SK-N-SH (cell line): ENCODE results near the gene TMEM131L. TPM values are rescaled to one million over a fixed set of nuclear protein-coding genes. Genes with fewer than 3 reads are reported as not detected.

Experiments used
- CTCF ChIA-PET: fragments of 300-600, 350-600 bp; formaldehyde crosslinking; extraction: SDS; loops from one replicate; lab custom pipeline; 2021; lab: Yijun Ruan, JAX
- POLR2A ChIA-PET: fragments of 350-600 bp; sonication (Branson Sonifier 250); formaldehyde crosslinking; extraction: SDS; loops from one replicate; lab custom pipeline; 2020; ENCODE audit warnings: antibody characterized with exemption, inconsistent platforms; lab: Yijun Ruan, JAX
- DNase-seq: peaks from one replicate; pipeline ENCODE4 v3.0.0; 2012
- H2AFZ ChIP-seq: fragments of 200-600 bp; sonication (generic); 2 replicates; pipeline ENCODE4 v1.8.1; 2016; ENCODE audit warnings: antibody characterized with exemption, mild to moderate bottlenecking, low read depth
- H3F3A ChIP-seq: fragments of 200-600 bp; sonication (generic); replicated peaks from 2 replicates; pipeline ENCODE3; 2016; ENCODE audit warnings: antibody characterized with exemption, mild to moderate bottlenecking; ENCODE audit not compliant: insufficient read depth
- H3K27ac ChIP-seq, 2 experiments: fragments of 200-500 bp in 1 of 2; fragments of 200-600 bp in 1 of 2; sonication (Bioruptor generic) in 1 of 2; sonication (generic), shearing (Covaris generic) in 1 of 2; 2 replicates each; pipeline versions ENCODE4 v1.5.1 to v1.6.1; 2014 to 2016; ENCODE audit warnings: low read depth in 2 of 2, inconsistent platforms in 1 of 2, low read length in 1 of 2, mild to moderate bottlenecking in 1 of 2, mixed read lengths in 1 of 2
- H3K27me3 ChIP-seq: fragments of 200-600 bp; sonication (generic), shearing (Covaris generic); 2 replicates; pipeline ENCODE4 v1.6.1; 2016; ENCODE audit warnings: mixed run types; ENCODE audit not compliant: insufficient read depth
- H3K36me3 ChIP-seq, 2 experiments: fragments of 200-500 bp in 1 of 2; fragments of 200-600 bp in 1 of 2; sonication (Bioruptor generic) in 1 of 2; sonication (generic) in 1 of 2; replicated peaks in 1 of 2; 2 replicates each; pipeline versions ENCODE3 to v1.5.1; 2014 to 2016; ENCODE audit warnings: low read length in 1 of 2, mild to moderate bottlenecking in 1 of 2; ENCODE audit not compliant: insufficient read depth in 2 of 2, control insufficient read depth in 1 of 2
- H3K4me1 ChIP-seq, 2 experiments: fragments of 200-500 bp in 1 of 2; fragments of 200-600 bp in 1 of 2; sonication (Bioruptor generic) in 1 of 2; sonication (generic), shearing (Covaris generic) in 1 of 2; 2 replicates each; pipeline versions ENCODE4 v1.5.1 to v1.6.1; 2014 to 2016; ENCODE audit warnings: low read depth in 1 of 2, low read length in 1 of 2, mixed run types in 1 of 2; ENCODE audit not compliant: insufficient read depth in 2 of 2, control insufficient read depth in 1 of 2
- H3K4me2 ChIP-seq: fragments of 200-600 bp; sonication (generic), shearing (Covaris generic); 2 replicates; pipeline ENCODE4 v1.6.1; 2017; ENCODE audit warnings: mixed run types
- H3K4me3 ChIP-seq, 2 experiments: fragments of 200-500 bp in 1 of 2; fragments of 200-600 bp in 1 of 2; sonication (Bioruptor generic) in 1 of 2; sonication (generic), shearing (Covaris generic) in 1 of 2; 2 replicates each; pipeline versions ENCODE4 v1.5.1 to v1.8.1; 2014 to 2016; ENCODE audit warnings: low read depth in 2 of 2, inconsistent platforms in 1 of 2, low read length in 1 of 2, mild to moderate bottlenecking in 1 of 2, mixed read lengths in 1 of 2, moderate library complexity in 1 of 2
- H3K79me2 ChIP-seq: fragments of 200-600 bp; sonication (generic); 2 replicates; pipeline ENCODE4 v1.8.1; 2017; ENCODE audit warnings: mild to moderate bottlenecking; ENCODE audit not compliant: insufficient read depth
- H3K9ac ChIP-seq: fragments of 200-600 bp; sonication (generic); 2 replicates; pipeline ENCODE4 v1.6.1; 2017; ENCODE audit warnings: mixed run types
- H3K9me2 ChIP-seq: fragments of 200-600 bp; sonication (generic); 2 replicates; pipeline ENCODE4 v1.6.1; 2017; ENCODE audit warnings: mixed run types
- H3K9me3 ChIP-seq: fragments of 200-600 bp; sonication (generic); 2 replicates; pipeline ENCODE4 v1.6.1; 2017; ENCODE audit warnings: mixed run types, mild to moderate bottlenecking, moderate library complexity
- H4K20me1 ChIP-seq: fragments of 200-600 bp; sonication (generic); 2 replicates; pipeline ENCODE4 v1.6.1; 2017; ENCODE audit warnings: mild to moderate bottlenecking, mixed run types; ENCODE audit not compliant: insufficient read depth
- FOXM1 ChIP-seq: IDR thresholded peaks from 2 replicates; pipeline ENCODE4 v1.4.0; 2012; ENCODE audit warnings: low read depth, mild to moderate bottlenecking
- GATA2 ChIP-seq: sonication (generic); formaldehyde crosslinking; IDR thresholded peaks from 2 replicates; pipeline ENCODE4 v1.5.0; 2020; ENCODE audit warnings: mild to moderate bottlenecking, missing genetic modification reagents
- JUND ChIP-seq: IDR thresholded peaks from 2 replicates; pipeline ENCODE4 v1.4.0; 2012
- PBX3 ChIP-seq: IDR thresholded peaks from 2 replicates; pipeline ENCODE4; 2012
- POLR2AphosphoS5 ChIP-seq: IDR thresholded peaks from 2 replicates; pipeline ENCODE4 v1.6.1; 2012; ENCODE audit warnings: low read depth, low read length
- RAD21 ChIP-seq: IDR thresholded peaks from 2 replicates; pipeline ENCODE4 v1.6.1; 2012; ENCODE audit warnings: mild to moderate bottlenecking, low read length
- RCOR1 ChIP-seq: fragments of 150-350 bp; IDR thresholded peaks from 2 replicates; pipeline ENCODE4 v1.6.1; 2017; ENCODE audit warnings: antibody characterized with exemption, low read length
- RFX5 ChIP-seq: IDR thresholded peaks from 2 replicates; pipeline ENCODE4 v1.6.1; 2012; ENCODE audit warnings: mild to moderate bottlenecking, improper control_type of control experiment, low read length
- RXRA ChIP-seq: IDR thresholded peaks from 2 replicates; pipeline ENCODE4 v1.4.0; 2012; ENCODE audit warnings: low read depth, mild to moderate bottlenecking, borderline replicate concordance
- TAF1 ChIP-seq: IDR thresholded peaks from 2 replicates; pipeline ENCODE4 v1.6.1; 2012; ENCODE audit warnings: low read depth, mild to moderate bottlenecking, low read length, moderate library complexity, borderline replicate concordance
- TEAD4 ChIP-seq: IDR thresholded peaks from 2 replicates; pipeline ENCODE4 v1.4.0; 2012; ENCODE audit warnings: mild to moderate bottlenecking, borderline replicate concordance; ENCODE audit not compliant: insufficient read depth
- USF1 ChIP-seq: IDR thresholded peaks from 2 replicates; pipeline ENCODE4 v1.4.0; 2012; ENCODE audit warnings: low read depth, borderline replicate concordance
- WGBS: methylation state at CpG from one replicate; pipeline ENCODE4 v1.1.6; 2017; ENCODE audit warnings: low lambda C conversion rate; 5-methylcytosine and 5-hydroxymethylcytosine counted together
- polyA plus RNA-seq, 3 experiments: library from polyadenylated mRNA; depleted of rRNA; stranded (reverse); fragments of >200 nt; gene quantifications; 2 replicates each; pipeline ENCODE4 v1.2.3, GENCODE V29; 2012
- TF ChIP-seq, protein P1 (sequence below): fragments of 150-350 bp; IDR thresholded peaks from 2 replicates; pipeline ENCODE4 v1.6.1; 2016; ENCODE audit warnings: mild to moderate bottlenecking, low read depth, low read length
- TF ChIP-seq, protein P2 (sequence below): fragments of 200-600 bp; sonication (generic); IDR thresholded peaks from 2 replicates; pipeline ENCODE4 v1.6.1; 2017; ENCODE audit warnings: antibody characterized with exemption, mild to moderate bottlenecking, moderate library complexity

TMEM131L gene
- polyA plus RNA-seq, 1 of the 3 experiments (the other 2 are of a cell fraction) = 6.2 TPM

DNA sequence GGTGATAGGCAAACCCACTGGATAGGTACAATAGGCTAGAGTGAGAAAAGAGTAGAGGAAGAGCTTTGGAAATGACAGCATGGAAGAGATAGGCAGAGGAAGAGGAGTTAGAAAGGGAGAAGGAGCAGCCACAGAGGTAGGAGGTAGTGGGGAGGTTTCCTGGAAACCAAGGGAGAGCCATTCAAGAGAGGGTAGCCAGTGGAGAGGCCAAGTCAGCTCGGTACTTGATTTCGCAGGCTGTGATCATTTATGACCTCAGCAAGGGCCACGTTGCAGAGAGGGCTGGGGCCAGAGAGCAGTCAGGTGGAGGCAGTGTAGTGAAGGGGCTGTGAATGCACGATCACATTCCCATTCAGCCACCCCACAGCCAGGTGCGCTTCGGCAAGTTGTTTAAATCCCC is 76.0 kb downstream of the TMEM131L start (continued):
- TF ChIP-seq, protein P1, sequence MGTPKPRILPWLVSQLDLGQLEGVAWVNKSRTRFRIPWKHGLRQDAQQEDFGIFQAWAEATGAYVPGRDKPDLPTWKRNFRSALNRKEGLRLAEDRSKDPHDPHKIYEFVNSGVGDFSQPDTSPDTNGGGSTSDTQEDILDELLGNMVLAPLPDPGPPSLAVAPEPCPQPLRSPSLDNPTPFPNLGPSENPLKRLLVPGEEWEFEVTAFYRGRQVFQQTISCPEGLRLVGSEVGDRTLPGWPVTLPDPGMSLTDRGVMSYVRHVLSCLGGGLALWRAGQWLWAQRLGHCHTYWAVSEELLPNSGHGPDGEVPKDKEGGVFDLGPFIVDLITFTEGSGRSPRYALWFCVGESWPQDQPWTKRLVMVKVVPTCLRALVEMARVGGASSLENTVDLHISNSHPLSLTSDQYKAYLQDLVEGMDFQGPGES = no peak
- TF ChIP-seq USF1 = no peak
- TF ChIP-seq TEAD4 = no peak
- TF ChIP-seq POLR2AphosphoS5 = no peak
- TF ChIP-seq, all 33 proteins: peak for 0

- no peak for DNase-seq
- POLR2A ChIA-PET = no interaction called here
- CTCF ChIA-PET = interaction anchor here (1.5 to 1.9 kb wide), 3 partner anchors 11 to 180 kb away, joined by 4 to 5 read pairs (median 5); no protein-coding TSS in a partner anchor
Measured at GRCh38 chr4:153542834-153543233, 76.7 kb downstream of the TMEM131L start.

GRCh38 chr4:153543351-153543750 is 77.2 kb downstream of the TMEM131L start:
- Histone ChIP-seq H3K79me2 (peaks cover 3% of the 10 kb centered on the region; the same call in 1 of the 2 replicates), H3K4me3 (no peak overlapping the region), H3K27me3 (no peaks in the 10 kb centered on the region), H3K9me2 (no peaks in the 10 kb centered on the region), H4K20me1 (no peaks in the 10 kb centered on the region), H3K4me1 (peaks cover 4 to 11% of the 10 kb centered on the region in 2 experiments; a peak in 2 of 4 replicates), H3K36me3 (peaks cover 0 to 3% of the 10 kb centered on the region in 2 experiments), H3K4me2 (no peak overlapping the region), H3K9ac (no peak overlapping the region), H3K27ac (no peak overlapping the region), H2AFZ (no peak overlapping the region), H3F3A (peaks cover 7% of the 10 kb centered on the region), H3K9me3 (no peaks in the 10 kb centered on the region)
- ChIA-PET POLR2A (no interaction called here), CTCF (interaction anchor here (1.6 to 1.9 kb wide), 2 partner anchors 31 to 181 kb away, joined by 4 to 5 read pairs; no protein-coding TSS in a partner anchor)
- 92% methylated on average over 6 of the region's 6 CpGs for WGBS
- DNase-seq = no peak
- no peak for TF ChIP-seq RCOR1
- no peak for TF ChIP-seq USF1
- TF ChIP-seq RAD21 = no peak
- no peak for TF ChIP-seq JUND
- no peak for TF ChIP-seq POLR2AphosphoS5
- TF ChIP-seq GATA2 = no peak
- TF ChIP-seq, protein P1 = no peak
- no peak for TF ChIP-seq PBX3
- no peak for TF ChIP-seq TAF1
- TF ChIP-seq FOXM1 = no peak
- no peak for TF ChIP-seq RXRA

More at GRCh38 chr4:153542834-153543233, 76.7 kb downstream of the TMEM131L start:
- Histone ChIP-seq H4K20me1 (no peaks in the 10 kb centered on the region), H3F3A (peaks cover 7% of the 10 kb centered on the region), H3K4me1 (peaks cover 10 to 11% of the 10 kb centered on the region in 2 experiments; a peak in 2 of 4 replicates), H3K9me3 (no peaks in the 10 kb centered on the region), H3K27me3 (no peaks in the 10 kb centered on the region), H3K9ac (no peak overlapping the region), H3K4me2 (no peak overlapping the region), H3K9me2 (no peaks in the 10 kb centered on the region), H3K36me3 (peaks cover 0 to 3% of the 10 kb centered on the region in 2 experiments), H3K27ac (no peak overlapping the region), H3K4me3 (no peak overlapping the region), H3K79me2 (peaks cover 3% of the 10 kb centered on the region; the same call in 1 of the 2 replicates), H2AFZ (no peak overlapping the region)
- WGBS = 84% methylated on average over 6 of the region's 6 CpGs
- TF ChIP-seq, protein P2, sequence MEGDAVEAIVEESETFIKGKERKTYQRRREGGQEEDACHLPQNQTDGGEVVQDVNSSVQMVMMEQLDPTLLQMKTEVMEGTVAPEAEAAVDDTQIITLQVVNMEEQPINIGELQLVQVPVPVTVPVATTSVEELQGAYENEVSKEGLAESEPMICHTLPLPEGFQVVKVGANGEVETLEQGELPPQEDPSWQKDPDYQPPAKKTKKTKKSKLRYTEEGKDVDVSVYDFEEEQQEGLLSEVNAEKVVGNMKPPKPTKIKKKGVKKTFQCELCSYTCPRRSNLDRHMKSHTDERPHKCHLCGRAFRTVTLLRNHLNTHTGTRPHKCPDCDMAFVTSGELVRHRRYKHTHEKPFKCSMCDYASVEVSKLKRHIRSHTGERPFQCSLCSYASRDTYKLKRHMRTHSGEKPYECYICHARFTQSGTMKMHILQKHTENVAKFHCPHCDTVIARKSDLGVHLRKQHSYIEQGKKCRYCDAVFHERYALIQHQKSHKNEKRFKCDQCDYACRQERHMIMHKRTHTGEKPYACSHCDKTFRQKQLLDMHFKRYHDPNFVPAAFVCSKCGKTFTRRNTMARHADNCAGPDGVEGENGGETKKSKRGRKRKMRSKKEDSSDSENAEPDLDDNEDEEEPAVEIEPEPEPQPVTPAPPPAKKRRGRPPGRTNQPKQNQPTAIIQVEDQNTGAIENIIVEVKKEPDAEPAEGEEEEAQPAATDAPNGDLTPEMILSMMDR = peak; percentile 33
- TF ChIP-seq USF1 = no peak
- TF ChIP-seq RFX5 = no peak
